Measurements from ENCODE around the gene MARCHF9. TPM values are rescaled to one million over a fixed set of nuclear protein-coding genes. Genes with fewer than 3 reads are reported as not detected.

MARCHF9 gene
- total RNA-seq, 2 donors from 2014 or later: 13.6 to 15.8 TPM

GRCh38 chr12:57727758-57728395 lies 27.0 kb upstream of the MARCHF9 start:
- Mint-ChIP-seq H3K36me3 (ENCODE audit: low read depth) (no peaks in the 10 kb centered on the region), H3K27me3 (ENCODE audit: insufficient read depth) (peaks cover 99% of the 10 kb centered on the region), H3K27ac (no peak overlapping the region), H3K4me1 (peaks cover 4% of the 10 kb centered on the region), H3K9me3 (peaks cover 2% of the 10 kb centered on the region), H3K4me3 (peak overlapping the region; percentile 26)
- Histone ChIP-seq H3K9ac (ENCODE audit: extremely low read depth, low read length, poor library complexity, severe bottlenecking) (no peak overlapping the region), H3K27ac (ENCODE audit: low read depth, low read length) (no peak overlapping the region), H3K4me3 (ENCODE audit: low read length) (no peak overlapping the region), H3K27me3 (ENCODE audit: control insufficient read depth, insufficient read depth, low read length, poor library complexity, severe bottlenecking) (peaks cover 99% of the 10 kb centered on the region), H3K36me3 (ENCODE audit: control insufficient read depth, insufficient read depth, low read length) (no peaks in the 10 kb centered on the region), H3K9me3 (ENCODE audit: control insufficient read depth, low read length) (no peaks in the 10 kb centered on the region), H3K4me1 (ENCODE audit: control insufficient read depth, insufficient read depth, low read length) (no peaks in the 10 kb centered on the region)
- WGBS, 2 experiments (ENCODE audit: insufficient coverage in 1 of 2, insufficient read length in 1 of 2): 27 to 37% methylated on average over 11 to 21 of the region's 21 CpGs
- no peak for TF ChIP-seq CTCF (conservative IDR thresholded peaks at IDR 0.05)
- DNase-seq: peak; percentile 95

- Mint-ChIP-seq H3K9me3 (peaks cover 2% of the 10 kb centered on the region), H3K4me3 (no peak overlapping the region), H3K4me1 (peaks cover 4% of the 10 kb centered on the region), H3K36me3 (ENCODE audit: low read depth) (no peaks in the 10 kb centered on the region), H3K27ac (no peak overlapping the region), H3K27me3 (ENCODE audit: insufficient read depth) (peaks cover 99% of the 10 kb centered on the region)
- no peaks in the 10 kb centered on the region for H3K36me3 ChIP-seq (ENCODE audit: control insufficient read depth, insufficient read depth, low read length)
- DNase-seq: peak; percentile 21
- no peaks in the 10 kb centered on the region for H3K9me3 ChIP-seq (ENCODE audit: control insufficient read depth, low read length)
- H3K9ac ChIP-seq (ENCODE audit: extremely low read depth, low read length, poor library complexity, severe bottlenecking): no peak overlapping the region
- peaks cover 99% of the 10 kb centered on the region for H3K27me3 ChIP-seq (ENCODE audit: control insufficient read depth, insufficient read depth, low read length, poor library complexity, severe bottlenecking)
- H3K4me3 ChIP-seq (ENCODE audit: low read length): no peak overlapping the region
- no peak for TF ChIP-seq CTCF (conservative IDR thresholded peaks at IDR 0.05)
- WGBS, 2 experiments (ENCODE audit: insufficient coverage in 1 of 2, insufficient read length in 1 of 2): 47 to 57% methylated on average over 3 to 4 of the region's 5 CpGs
- no peak overlapping the region for H3K27ac ChIP-seq (ENCODE audit: low read depth, low read length)
- no peaks in the 10 kb centered on the region for H3K4me1 ChIP-seq (ENCODE audit: control insufficient read depth, insufficient read depth, low read length)
Observed at GRCh38 chr12:57729321-57729844, 25.5 kb upstream of the MARCHF9 start.

- H3K27ac ChIP-seq (ENCODE audit: low read depth, low read length): no peak overlapping the region
- H3K4me1 ChIP-seq (ENCODE audit: control insufficient read depth, insufficient read depth, low read length): no peaks in the 10 kb centered on the region
- DNase-seq: peak; percentile 32
- no peaks in the 10 kb centered on the region for H3K9me3 ChIP-seq (ENCODE audit: control insufficient read depth, low read length)
- H3K4me3 ChIP-seq (ENCODE audit: low read length): no peak overlapping the region
- Mint-ChIP-seq H3K27ac (no peak overlapping the region), H3K4me3 (no peak overlapping the region), H3K9me3 (peaks cover 2% of the 10 kb centered on the region), H3K36me3 (ENCODE audit: low read depth) (no peaks in the 10 kb centered on the region), H3K4me1 (peaks cover 4% of the 10 kb centered on the region), H3K27me3 (ENCODE audit: insufficient read depth) (peaks cover 99% of the 10 kb centered on the region)
- WGBS, 2 experiments (ENCODE audit: insufficient coverage in 1 of 2, insufficient read length in 1 of 2): 78 to 87% methylated on average over 6 to 13 of the region's 13 CpGs
- no peaks in the 10 kb centered on the region for H3K36me3 ChIP-seq (ENCODE audit: control insufficient read depth, insufficient read depth, low read length)
- no peak overlapping the region for H3K9ac ChIP-seq (ENCODE audit: extremely low read depth, low read length, poor library complexity, severe bottlenecking)
- H3K27me3 ChIP-seq (ENCODE audit: control insufficient read depth, insufficient read depth, low read length, poor library complexity, severe bottlenecking): peaks cover 99% of the 10 kb centered on the region
- TF ChIP-seq CTCF (conservative IDR thresholded peaks at IDR 0.05): no peak
Observed at GRCh38 chr12:57730336-57731067, 24.4 kb upstream of the MARCHF9 start.

Measured in endodermal cell (in vitro differentiated cells).